NCI-H128 (cell line): ENCODE measurements around the gene NELFCD.
A peak's percentile ranks its signal among the peaks of the same experiment; 100 is the strongest.

Experiments used
- DNase-seq: peaks from one replicate; lab custom pipeline; 2025; ENCODE audit not compliant: unreplicated experiment; lab: John Stamatoyannopoulos, UW

The NELFCD gene

GRCh38 chr20:59042796-59043631 is 62.0 kb downstream of the NELFCD start:
- peak; percentile 81 for DNase-seq

- no peak for DNase-seq
Measured at GRCh38 chr20:59043698-59044097, 62.6 kb downstream of the NELFCD start.

DNA sequence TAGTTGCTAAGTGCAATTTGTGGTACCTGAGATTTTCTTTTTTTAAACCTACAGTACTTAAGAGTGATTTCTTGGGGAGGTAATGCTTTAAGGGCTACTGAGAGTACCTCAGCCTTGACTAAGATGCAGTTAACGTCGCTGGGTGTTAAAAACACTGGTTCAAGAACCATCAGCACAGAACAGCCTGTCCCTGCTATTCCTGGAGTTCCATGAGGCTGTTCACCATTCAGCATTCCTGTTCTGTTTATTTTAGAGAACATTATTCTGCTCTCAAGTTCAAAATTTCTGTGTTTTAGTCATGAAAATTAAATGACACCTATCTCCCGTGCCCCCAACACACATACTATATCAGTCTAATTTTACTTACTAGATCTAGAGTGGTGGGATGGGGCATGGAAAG is 63.2 kb downstream of the NELFCD start:
- DNase-seq: no peak
